SU-DHL-6 (cell line): ENCODE measurements around the gene CD38.

Experiments used
- H2AFZ ChIP-seq: fragments of 200-600 bp; sonication (generic); 2 replicates; pipeline ENCODE4 v1.6.1; 2014; ENCODE audit warnings: low read depth, mild to moderate bottlenecking, moderate library complexity, mixed read lengths, antibody characterized with exemption, low read length; ENCODE audit not compliant: severe bottlenecking
- H3F3A ChIP-seq: fragments of 200-600 bp; shearing (Covaris generic); 2 replicates; pipeline ENCODE4 v1.6.0; 2016; ENCODE audit warnings: antibody characterized with exemption, mild to moderate bottlenecking; ENCODE audit not compliant: insufficient read depth
- H3K27ac ChIP-seq: fragments of 200-600 bp; sonication (generic); 2 replicates; pipeline ENCODE4 v1.5.1; 2016; ENCODE audit warnings: low read depth, mild to moderate bottlenecking, low read length, moderate library complexity, mixed read lengths
- H3K27me3 ChIP-seq: fragments of 200-600 bp; sonication (generic), shearing (Covaris generic); 2 replicates; pipeline ENCODE4 v1.6.0; 2014; ENCODE audit warnings: mild to moderate bottlenecking, low read length
- H3K36me3 ChIP-seq: fragments of 200-600 bp; sonication (generic); 2 replicates; pipeline ENCODE4 v1.6.1; 2014; ENCODE audit warnings: mild to moderate bottlenecking, low read length, mixed read lengths
- H3K4me2 ChIP-seq: fragments of 300-600, 200-600 bp; shearing (Covaris generic), sonication (generic); 2 replicates; pipeline ENCODE4 v1.6.0; 2014; ENCODE audit warnings: low read length, low read depth, mild to moderate bottlenecking; ENCODE audit not compliant: poor library complexity, severe bottlenecking
- H3K4me3 ChIP-seq: fragments of 200-600 bp; sonication (generic); 2 replicates; pipeline ENCODE4 v1.5.1; 2014; ENCODE audit warnings: antibody characterized with exemption, low read length, mild to moderate bottlenecking, mixed read lengths; ENCODE audit not compliant: insufficient read depth, poor library complexity, severe bottlenecking
- H3K79me2 ChIP-seq: fragments of 200-600 bp; sonication (generic); 2 replicates; pipeline ENCODE4 v1.6.1; 2014; ENCODE audit warnings: mild to moderate bottlenecking, low read length, moderate library complexity; ENCODE audit not compliant: insufficient read depth
- H3K9ac ChIP-seq: fragments of 200-600 bp; sonication (generic); 2 replicates; pipeline ENCODE4 v1.7.0; 2014; ENCODE audit warnings: mild to moderate bottlenecking, low read length
- H3K9me2 ChIP-seq: fragments of 200-600 bp; sonication (generic); replicated peaks from 2 replicates; pipeline ENCODE4 v1.6.1; 2014; ENCODE audit warnings: low read length; ENCODE audit not compliant: insufficient read depth
- H3K9me3 ChIP-seq: fragments of 200-600 bp; sonication (generic); 2 replicates; pipeline ENCODE4 v1.6.1; 2014; ENCODE audit warnings: low read length, mixed read lengths; ENCODE audit not compliant: insufficient read depth
- H4K20me1 ChIP-seq: fragments of 200-600 bp; sonication (generic); 2 replicates; pipeline ENCODE4 v1.6.1; 2014; ENCODE audit warnings: low read depth, mild to moderate bottlenecking, antibody characterized with exemption, low read length, moderate library complexity, mixed read lengths
- CTCF ChIP-seq: fragments of 200-600 bp; sonication (generic); IDR thresholded peaks from one replicate; pipeline ENCODE4 v1.5.1; 2017; ENCODE audit warnings: antibody characterized with exemption, mild to moderate bottlenecking, low read length, moderate library complexity; ENCODE audit not compliant: insufficient read depth, poor library complexity, severe bottlenecking
- EZH2phosphoT487 ChIP-seq: fragments of 200-600 bp; sonication (generic), shearing (Covaris generic); conservative IDR thresholded peaks from 2 replicates; pipeline ENCODE4 v1.6.1; 2018; ENCODE audit warnings: mild to moderate bottlenecking, antibody characterized with exemption, low read length, moderate library complexity, mixed read lengths

CD38 gene

GRCh38 chr4:15875663-15876460 is 97.7 kb downstream of the CD38 start:
- H3K4me3 ChIP-seq: no peak overlapping the region
- H3K27me3 ChIP-seq: no peaks in the 10 kb centered on the region
- TF ChIP-seq EZH2phosphoT487 (no peak), CTCF (no peak)
- no peak overlapping the region for H3K9ac ChIP-seq
- no peak overlapping the region for H3K27ac ChIP-seq
- no peaks in the 10 kb centered on the region for H4K20me1 ChIP-seq
- H3K4me2 ChIP-seq: no peak overlapping the region
- H3K9me2 ChIP-seq: no peaks in the 10 kb centered on the region
- no peaks in the 10 kb centered on the region for H3K36me3 ChIP-seq
- H2AFZ ChIP-seq: no peak overlapping the region
- H3K9me3 ChIP-seq: no peaks in the 10 kb centered on the region; the same call in 1 of the 2 replicates
- no peaks in the 10 kb centered on the region for H3F3A ChIP-seq
- H3K79me2 ChIP-seq: no peaks in the 10 kb centered on the region

GRCh38 chr4:15878011-15878410 is 99.9 kb downstream of the CD38 start:
- Histone ChIP-seq H3K27me3 (no peaks in the 10 kb centered on the region), H3K27ac (no peak overlapping the region), H3F3A (no peaks in the 10 kb centered on the region), H4K20me1 (no peaks in the 10 kb centered on the region), H3K36me3 (no peaks in the 10 kb centered on the region), H3K79me2 (no peaks in the 10 kb centered on the region), H3K9ac (no peak overlapping the region), H2AFZ (no peak overlapping the region), H3K4me2 (no peak overlapping the region), H3K9me3 (no peaks in the 10 kb centered on the region; the same call in 1 of the 2 replicates), H3K9me2 (no peaks in the 10 kb centered on the region), H3K4me3 (no peak overlapping the region)
- no peak for TF ChIP-seq EZH2phosphoT487
- no peak for TF ChIP-seq CTCF

GRCh38 chr4:15881820-15882219 is 103.7 kb downstream of the CD38 start:
- Histone ChIP-seq H3F3A (no peaks in the 10 kb centered on the region), H3K36me3 (no peaks in the 10 kb centered on the region), H3K27me3 (no peaks in the 10 kb centered on the region), H3K79me2 (no peaks in the 10 kb centered on the region), H3K9me2 (no peaks in the 10 kb centered on the region), H4K20me1 (no peaks in the 10 kb centered on the region), H3K9me3 (no peaks in the 10 kb centered on the region; the same call in 1 of the 2 replicates), H2AFZ (no peak overlapping the region), H3K9ac (no peak overlapping the region), H3K27ac (no peak overlapping the region), H3K4me2 (no peak overlapping the region), H3K4me3 (no peak overlapping the region)
- no peak for TF ChIP-seq EZH2phosphoT487
- no peak for TF ChIP-seq CTCF
